C4-2B (cell line): ENCODE results near the gene RASA4B.

Source experiments
- H3K27ac ChIP-seq: fragments of 450-650 bp; 2 replicates; pipeline ENCODE4 v1.5.1; 2017
- ZFX ChIP-seq: fragments of 450-650 bp; IDR thresholded peaks from 2 replicates; pipeline ENCODE4 v1.6.1; 2017
- TF ChIP-seq, protein P1 (sequence below): fragments of 450-650 bp; conservative IDR thresholded peaks from 2 replicates; pipeline ENCODE4 v1.5.1; 2017; ENCODE audit warnings: mild to moderate bottlenecking

The RASA4B gene

DNA sequence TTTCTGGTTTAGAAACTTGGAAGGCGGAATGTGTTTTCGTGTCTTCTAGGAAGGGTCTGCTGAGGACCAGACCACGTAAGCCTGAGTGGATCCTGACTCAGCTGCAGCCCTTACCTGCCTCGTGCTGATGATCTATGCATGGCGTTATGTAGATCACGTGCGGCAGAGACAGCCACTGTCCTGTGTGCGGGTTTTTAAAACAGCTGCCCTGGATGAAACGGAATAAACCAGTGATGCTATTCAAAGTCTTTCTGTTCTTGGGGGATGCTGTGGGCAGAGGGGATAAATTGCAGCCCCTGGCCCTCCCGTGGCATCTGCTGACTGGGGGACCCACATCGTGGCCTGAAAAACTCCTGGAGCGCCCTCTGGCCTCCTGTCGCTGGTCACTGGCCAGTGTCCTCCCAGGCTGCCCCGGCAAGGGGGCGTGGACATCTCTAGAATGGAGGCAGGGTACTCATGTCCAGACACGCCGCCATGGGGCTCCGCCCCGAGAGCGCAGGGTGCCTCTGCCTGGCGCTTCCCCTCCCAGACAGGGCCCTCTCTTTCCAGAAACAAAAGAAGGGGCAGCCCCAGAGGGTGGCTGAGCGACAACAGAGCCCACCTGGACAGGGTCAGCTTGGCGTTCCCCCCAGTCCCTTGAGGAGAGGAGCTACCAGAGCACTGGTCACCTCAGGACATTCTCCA, 66.1 kb downstream of the RASA4B start:
- H3K27ac ChIP-seq = no peak overlapping the region

DNA sequence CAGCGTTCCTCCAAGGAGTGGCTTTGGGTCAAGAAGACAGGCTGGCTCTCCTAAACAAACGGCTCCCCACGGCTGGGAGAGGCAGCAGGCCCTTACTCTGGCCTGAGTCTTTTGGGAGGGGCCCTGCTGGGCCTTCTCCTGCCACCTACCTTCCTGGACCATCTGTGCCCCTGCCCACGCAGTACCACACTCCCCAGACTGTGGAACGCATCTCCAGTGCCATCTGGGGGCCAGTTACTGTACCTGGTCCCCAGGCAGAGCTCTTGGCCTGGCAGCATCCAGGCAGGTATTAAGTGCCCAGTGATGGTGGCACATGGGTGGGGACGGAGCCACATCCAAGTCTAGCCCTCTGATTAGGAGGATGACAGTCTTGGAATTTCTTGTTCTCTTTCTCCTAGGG, 67.3 kb downstream of the RASA4B start:
- no peak overlapping the region for H3K27ac ChIP-seq
- TF ChIP-seq ZFX = no peak
- TF ChIP-seq, protein P1, sequence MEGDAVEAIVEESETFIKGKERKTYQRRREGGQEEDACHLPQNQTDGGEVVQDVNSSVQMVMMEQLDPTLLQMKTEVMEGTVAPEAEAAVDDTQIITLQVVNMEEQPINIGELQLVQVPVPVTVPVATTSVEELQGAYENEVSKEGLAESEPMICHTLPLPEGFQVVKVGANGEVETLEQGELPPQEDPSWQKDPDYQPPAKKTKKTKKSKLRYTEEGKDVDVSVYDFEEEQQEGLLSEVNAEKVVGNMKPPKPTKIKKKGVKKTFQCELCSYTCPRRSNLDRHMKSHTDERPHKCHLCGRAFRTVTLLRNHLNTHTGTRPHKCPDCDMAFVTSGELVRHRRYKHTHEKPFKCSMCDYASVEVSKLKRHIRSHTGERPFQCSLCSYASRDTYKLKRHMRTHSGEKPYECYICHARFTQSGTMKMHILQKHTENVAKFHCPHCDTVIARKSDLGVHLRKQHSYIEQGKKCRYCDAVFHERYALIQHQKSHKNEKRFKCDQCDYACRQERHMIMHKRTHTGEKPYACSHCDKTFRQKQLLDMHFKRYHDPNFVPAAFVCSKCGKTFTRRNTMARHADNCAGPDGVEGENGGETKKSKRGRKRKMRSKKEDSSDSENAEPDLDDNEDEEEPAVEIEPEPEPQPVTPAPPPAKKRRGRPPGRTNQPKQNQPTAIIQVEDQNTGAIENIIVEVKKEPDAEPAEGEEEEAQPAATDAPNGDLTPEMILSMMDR = no peak

More for the DNA sequence above, 66.1 kb downstream of the RASA4B start:
- TF ChIP-seq ZFX = no peak
- TF ChIP-seq, protein P1 = no peak

DNA sequence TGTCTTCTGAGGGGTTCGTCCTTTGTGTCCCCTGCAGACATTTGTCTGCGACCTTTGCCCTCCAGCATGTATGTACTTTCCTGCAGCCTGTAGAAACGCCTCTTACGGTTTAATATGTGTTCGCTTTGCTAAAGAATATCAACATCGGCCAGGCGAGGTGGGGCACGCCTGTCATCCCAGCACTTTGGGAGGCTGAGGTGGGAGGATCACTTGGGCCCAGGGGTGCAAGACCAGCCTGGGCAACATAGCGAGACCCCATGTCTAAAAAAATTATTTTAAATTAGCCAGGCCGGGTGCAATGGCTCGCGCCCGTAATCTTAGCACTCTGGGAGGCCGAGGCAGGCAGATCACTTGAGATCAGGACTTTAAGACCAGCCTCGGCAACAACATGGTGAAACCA, 68.4 kb downstream of the RASA4B start:
- H3K27ac ChIP-seq = no peak overlapping the region
- no peak for TF ChIP-seq ZFX
- TF ChIP-seq, protein P1 = no peak

DNA sequence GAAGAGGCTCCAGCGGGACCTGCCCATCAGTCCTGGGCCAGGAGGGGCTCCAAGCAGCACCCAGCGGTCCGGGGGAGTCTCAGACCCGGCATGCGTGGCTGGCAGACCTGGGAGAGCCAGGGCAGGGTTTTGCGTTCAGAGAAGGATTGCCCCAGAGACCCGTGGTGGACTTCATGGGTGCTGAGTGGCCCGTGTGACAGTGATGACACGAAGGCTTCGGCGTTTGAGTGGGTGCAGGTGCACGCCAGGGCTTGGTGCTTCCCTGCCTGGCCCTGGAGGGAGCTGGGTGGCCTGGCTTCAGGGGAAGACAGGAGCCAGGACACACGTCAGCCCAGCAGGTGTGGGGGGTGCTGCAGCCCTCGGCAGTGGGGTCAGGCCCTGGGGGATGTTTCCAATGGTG, 70.3 kb downstream of the RASA4B start:
- no peak for TF ChIP-seq ZFX
- TF ChIP-seq, protein P1 = no peak
- H3K27ac ChIP-seq = no peak overlapping the region

DNA sequence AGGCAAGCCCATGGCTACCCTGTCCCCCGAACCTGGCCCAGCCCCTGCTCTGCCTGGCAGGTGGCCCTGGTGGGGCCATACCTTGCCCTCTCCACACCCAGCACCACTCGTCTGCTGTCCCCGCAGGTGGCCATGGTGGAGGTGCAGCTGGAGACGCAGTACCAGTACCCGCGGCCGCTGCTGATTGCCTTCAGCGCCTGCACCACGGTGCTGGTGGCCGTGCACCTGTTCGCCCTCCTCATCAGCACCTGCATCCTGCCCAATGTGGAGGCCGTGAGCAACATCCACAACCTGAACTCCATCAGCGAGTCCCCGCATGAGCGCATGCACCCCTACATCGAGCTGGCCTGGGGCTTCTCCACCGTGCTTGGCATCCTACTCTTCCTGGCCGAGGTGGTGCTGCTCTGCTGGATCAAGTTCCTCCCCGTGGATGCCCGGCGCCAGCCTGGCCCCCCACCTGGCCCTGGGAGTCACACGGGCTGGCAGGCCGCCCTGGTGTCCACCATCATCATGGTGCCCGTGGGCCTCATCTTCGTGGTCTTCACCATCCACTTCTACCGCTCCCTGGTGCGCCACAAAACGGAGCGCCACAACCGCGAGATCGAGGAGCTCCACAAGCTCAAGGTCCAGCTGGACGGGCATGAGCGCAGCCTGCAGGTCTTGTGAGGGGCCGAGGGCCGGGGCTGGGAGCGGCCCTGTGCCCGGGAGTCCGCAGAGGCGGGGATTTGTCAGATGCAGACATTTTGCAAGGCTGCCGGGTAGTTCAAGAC, 71.0 kb downstream of the RASA4B start:
- TF ChIP-seq, protein P1 = no peak
- no peak for TF ChIP-seq ZFX
- no peak overlapping the region for H3K27ac ChIP-seq

DNA sequence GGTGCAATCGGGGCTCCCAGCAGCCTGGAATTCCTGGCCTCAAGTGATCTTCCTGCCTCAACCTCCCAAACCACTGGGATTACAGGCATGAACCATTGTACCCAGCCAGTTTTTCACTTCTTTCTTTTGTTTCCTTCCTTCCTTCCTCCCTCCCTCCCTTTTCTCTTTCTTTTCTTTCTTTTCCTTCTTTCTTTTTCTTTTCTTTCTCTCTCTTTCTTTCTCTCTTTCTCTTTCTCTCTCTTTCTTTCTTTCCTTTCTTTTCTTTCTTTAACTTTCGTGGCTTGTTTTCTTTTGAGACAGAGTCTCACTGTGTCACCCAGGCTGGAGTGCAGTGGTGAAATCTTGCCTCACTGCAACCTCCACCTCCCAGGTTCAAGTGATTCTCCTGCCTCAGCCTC, 71.9 kb downstream of the RASA4B start:
- TF ChIP-seq ZFX = no peak
- TF ChIP-seq, protein P1 = no peak
- no peak overlapping the region for H3K27ac ChIP-seq

DNA sequence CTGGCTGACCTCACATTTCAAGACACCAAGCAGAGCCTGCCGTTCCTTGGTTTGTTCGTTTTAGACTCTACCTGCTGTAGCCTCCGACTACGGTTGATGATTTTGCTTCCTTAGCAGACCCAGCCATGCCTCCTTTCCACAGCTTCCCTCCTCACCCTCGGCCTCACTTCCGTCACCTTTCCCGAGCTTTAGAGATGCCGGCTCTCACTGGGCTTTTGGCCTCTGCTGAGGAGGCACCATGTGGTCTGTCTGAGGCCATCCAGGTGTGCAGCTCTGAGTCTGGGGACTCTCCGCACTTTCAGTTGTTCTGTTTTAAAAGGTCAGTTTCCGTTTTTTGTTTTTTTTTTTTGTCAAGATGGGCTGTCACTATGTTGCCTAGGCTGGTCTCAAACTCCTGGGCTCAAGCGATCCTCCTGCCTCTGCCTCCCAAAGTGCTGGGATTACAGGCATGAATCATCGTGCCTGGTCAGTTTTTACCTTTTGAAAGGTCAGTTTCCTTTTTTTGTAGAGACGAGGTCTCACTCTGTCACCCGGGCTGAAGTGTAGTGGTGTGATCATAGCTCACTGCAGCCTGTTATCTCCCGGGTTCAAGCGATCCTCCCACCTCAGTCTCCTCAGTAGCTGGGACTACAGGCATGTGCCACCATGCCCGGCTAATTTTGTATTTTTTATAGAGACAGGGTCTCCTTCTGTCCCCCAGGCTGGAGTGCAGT, 72.5 kb downstream of the RASA4B start:
- TF ChIP-seq, protein P1 = no peak
- no peak for TF ChIP-seq ZFX
- no peak overlapping the region for H3K27ac ChIP-seq
